Endometrial microvascular endothelial cells (primary cell): ENCODE data around the gene RNASE1. TPM values are rescaled to one million over a fixed set of nuclear protein-coding genes. Genes with fewer than 3 reads are reported as not detected.

ENCODE experiments used
- in situ Hi-C: cut with HindIII; loops from 2 replicates; pipeline ENCODE4 v1.10.0; 2017; ENCODE audit warnings: low sequenced_read_pairs, low pct_unique_long_range_greater_than_20kb; ENCODE audit errors: inconsistent ontology term
- total RNA-seq: library from RNA; depleted of rRNA; stranded (reverse); fragments of >200 nt; gene quantifications from one replicate; pipeline ENCODE4 v1.2.3, GENCODE V29; 2015; ENCODE audit errors: inconsistent ontology term

Gene RNASE1
- total RNA-seq, 1 donor from 2014 or later: 168 TPM

GRCh38 chr14:20811986-20812975, 9.6 kb upstream of the RNASE1 start:
- in situ Hi-C loops: no loop called here

DNA sequence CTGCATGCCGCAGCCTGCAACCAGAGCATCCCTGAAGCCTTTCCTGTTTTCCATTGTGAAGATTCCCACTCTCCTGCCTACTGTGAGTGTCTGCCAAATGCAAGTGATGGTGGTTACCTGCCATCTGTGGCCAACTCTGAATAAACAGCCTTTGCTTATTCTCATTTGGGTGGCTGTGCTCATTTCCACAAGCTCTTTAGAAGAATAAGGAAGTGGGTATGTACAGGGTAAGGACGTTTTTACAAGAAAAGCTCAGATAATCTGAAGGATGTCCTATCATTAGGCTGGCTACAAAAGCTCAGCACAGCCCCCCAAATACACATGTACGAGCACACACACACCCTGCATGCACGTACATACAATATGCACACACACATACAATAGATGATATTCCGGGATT, 7.3 kb upstream of the RNASE1 start:
- in situ Hi-C loops: no loop called here

DNA sequence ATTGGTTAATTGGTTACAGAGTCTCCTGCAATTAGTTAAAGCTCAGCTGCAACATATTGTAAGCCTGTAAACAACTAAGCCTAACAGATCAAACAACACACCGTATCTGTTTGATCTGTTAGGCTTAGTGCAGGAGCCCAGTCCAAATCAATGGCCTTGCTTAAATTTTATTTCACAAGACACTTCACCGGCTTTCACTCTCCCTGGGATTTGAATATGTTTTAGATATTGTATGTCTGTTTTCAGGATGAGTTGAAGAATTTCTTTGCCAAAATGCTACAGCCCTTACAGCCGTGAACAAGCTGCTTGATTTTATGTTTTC, 5.5 kb upstream of the RNASE1 start:
- in situ Hi-C loops: no loop called here

DNA sequence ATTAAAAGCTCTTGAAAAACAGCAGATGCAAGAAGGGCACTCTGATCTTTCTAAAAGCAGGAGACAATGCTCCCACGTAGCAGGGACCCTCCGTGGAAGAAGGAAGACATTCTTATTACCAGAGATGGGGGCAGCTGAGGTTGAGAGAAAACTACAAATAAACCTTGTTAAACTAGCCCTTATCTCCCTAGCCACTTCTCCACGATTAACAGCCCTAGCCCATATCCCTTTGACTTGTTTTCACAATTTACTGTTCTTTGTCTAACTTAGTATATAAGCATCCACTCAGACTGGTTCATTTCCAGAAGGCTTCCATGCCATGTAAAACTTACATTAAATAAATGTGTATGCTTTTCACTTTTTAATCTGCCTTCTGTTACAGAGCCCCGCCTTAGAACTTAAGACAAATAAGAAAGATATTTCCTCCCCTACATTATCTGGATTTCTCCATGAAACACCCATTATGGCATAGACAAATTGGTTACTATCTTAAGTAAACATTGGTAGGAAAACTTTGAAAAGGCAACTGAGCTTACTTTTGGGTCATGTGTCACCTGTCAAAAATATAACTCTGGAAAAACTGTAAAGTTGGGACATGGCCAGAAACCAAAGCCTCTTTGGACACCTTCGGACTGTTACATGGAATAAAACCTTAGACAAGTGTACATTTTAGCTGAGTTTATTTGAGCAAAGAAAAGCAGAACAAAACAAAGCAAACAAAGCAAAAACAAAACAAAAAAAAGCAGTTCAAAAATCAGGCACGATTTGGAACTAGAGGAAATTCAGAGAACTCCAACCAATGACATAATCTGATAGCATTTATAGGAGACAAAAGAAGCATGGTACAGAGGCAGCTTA, 4.9 kb upstream of the RNASE1 start:
- in situ Hi-C loops: no loop called here

DNA sequence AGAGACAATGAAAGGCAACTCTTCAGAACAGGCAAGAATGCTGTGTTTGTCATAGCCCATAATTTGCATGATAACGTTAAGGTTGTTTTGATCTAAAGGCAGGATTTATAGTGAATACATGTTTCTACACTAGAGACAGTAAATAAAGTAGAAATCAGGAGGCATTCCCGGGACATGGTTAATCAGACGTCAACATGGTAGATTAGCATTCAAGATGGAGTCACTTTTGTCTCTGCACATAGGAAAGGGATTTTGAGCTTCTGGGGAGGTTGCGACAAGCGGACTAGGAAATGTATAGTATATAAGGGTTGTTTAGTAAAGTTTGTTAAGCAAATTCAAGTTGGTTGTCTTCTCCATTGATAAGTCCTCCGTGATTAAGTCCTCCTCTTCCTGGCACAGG, 2.8 kb upstream of the RNASE1 start:
- in situ Hi-C loops: no loop called here

DNA sequence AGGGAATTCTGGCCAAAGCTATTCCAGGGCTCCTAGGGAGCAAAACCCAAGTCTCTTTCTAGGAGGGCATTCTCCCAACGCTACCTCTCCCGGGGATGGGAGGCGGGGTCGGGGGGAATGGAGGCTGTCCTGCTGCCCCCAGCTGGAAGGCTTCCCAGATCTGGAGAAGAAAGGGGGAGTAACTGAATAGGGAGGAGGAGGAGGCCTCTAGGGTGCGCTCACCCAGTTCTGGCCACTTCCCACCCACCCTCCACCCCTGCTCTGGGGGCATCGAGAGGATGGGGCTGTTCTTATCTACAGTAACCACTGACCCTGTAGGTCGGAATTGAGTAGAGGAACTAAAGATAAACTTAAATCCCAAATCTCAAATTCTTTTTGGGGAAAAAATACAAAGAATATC, 579 bp upstream of the RNASE1 start:
- in situ Hi-C loops: no loop called here

GRCh38 chr14:20801726-20802125, 918 bp downstream of the RNASE1 start:
- in situ Hi-C loops: no loop called here

- in situ Hi-C loops: no loop called here
Measured at GRCh38 chr14:20799892-20800544, 2.6 kb downstream of the RNASE1 start.

- in situ Hi-C loops: no loop called here
Measured at GRCh38 chr14:20799456-20799891, 3.2 kb downstream of the RNASE1 start.

DNA sequence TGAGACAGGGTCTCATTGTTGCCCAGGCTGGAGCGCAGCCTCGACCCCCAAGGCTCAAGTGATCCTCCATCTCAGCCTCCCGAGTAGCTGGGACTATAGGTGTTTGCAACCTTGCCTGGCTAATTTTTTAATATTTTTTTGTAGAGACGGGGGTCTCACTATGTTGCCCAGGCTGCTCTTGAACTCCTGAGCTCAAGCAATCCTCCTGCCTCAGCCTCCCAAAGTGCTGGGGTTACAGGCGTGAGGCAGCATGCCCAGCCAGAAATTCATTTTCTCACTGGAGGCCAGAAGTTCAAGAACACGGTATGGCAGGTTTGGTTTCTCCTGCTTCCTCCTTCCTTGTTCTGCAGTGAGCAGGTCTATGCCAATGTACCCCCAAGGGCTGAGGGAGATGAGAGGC, 3.7 kb downstream of the RNASE1 start:
- in situ Hi-C loops: no loop called here

GRCh38 chr14:20798318-20798717, 4.3 kb downstream of the RNASE1 start:
- in situ Hi-C loops: no loop called here

GRCh38 chr14:20797164-20797563, 5.5 kb downstream of the RNASE1 start:
- in situ Hi-C loops: no loop called here

DNA sequence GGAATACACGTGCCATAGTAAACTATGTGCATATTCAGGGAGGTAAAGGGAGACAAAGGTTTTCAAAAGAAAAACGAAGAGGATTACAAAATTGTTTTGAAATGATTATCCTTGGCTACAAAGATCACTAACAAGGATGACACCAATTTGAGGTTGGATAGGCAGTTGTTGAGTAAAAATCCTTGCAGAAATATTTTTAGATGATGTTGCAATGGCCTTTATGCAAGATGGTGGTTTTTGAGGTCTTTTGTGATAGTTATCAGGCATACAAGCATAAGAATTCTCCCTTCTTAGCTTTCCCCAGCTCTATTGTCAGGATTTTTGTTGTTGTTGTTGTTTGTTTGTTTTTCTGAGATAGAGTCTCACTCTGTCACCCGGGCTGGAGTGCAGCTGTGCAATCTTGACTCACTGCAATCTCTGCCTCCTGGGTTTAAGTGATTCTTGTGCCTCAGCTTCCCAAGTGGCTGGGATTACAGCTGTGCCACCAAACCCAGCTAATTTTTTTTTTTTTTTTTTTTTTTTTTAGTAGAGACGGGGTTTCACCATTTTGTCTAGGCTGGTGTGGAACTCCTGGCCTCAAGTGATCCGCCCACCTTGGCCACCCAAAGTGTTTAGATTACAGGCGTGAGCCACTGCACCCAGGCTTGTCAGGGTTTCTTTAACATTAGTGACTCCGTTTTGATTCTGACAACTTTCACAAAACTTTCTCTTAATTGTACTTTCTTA, 7.8 kb downstream of the RNASE1 start:
- in situ Hi-C loops: no loop called here

DNA sequence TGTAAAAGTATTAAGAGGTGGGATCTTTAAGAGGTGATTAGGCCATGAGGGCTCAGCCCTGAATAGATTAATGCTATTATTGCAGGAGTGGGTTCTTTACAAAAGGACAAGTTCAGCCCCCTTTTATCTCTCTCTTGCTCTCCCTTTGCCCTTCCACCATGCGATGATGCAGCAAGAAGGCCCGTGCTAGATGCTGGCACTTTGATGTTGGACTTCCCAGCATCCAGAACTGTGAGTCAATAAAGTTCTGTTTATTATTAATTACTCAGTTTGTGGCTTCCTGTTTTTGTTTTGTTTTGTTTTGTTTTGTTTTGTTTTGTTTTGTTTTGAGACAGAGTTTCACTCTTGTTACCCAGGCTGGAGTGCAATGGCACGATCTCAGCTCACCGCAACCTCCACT, 10.1 kb downstream of the RNASE1 start:
- in situ Hi-C loops: no loop called here

GRCh38 chr14:20791597-20791996, 11.0 kb downstream of the RNASE1 start:
- in situ Hi-C loops: no loop called here

DNA sequence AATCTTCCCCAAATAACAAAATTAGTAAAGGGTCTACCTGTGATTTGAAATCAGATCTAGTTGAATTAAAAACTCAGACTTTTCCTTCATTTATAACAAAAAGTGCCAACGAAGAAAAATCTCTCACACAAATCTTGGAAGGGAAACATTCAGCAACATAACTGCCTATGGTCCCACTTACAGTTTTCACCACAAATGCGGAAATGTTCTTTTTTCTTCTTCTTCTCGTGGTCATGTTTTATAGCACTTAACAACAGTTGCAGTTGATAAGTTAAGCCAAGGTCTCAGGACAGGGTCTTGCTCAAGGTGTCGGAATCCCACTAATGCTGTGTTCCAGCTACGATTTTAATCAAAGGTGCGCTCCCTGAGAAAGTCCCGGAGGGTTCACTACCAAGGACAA, 11.5 kb downstream of the RNASE1 start:
- in situ Hi-C loops: no loop called here

GRCh38 chr14:20790464-20791116, 12.1 kb downstream of the RNASE1 start:
- in situ Hi-C loops: no loop called here

DNA sequence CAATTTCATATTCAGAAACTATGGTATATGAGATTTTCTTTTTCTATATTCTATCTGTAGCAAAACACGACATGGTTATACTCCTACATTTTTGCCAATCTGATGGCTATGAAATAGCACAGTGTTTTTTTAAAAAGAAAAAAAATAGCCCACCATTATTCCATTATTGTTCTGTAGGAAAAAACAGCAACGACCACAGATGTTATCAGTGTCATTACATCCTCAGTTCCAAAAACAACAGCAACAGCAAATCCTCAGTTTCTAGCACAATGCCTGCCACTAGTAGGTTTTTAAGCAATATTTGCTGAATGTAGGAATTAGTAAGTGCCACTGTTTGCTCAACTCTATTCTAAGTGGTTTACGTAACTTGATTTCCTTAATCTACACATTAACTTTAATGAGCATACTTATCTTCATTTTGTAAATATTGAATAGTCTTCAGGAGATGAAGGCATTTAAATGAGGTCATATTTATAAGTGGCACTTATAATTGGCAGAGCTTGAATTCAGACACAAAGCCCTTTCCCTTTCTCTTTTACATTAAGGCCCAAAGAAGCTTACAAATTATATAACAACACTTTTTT, 13.3 kb downstream of the RNASE1 start:
- in situ Hi-C loops: no loop called here
